Activated effector memory CD4-positive, alpha-beta T cell treated with anti-CD3 and anti-CD28 coated beads, Interleukin-2, amount 50 U/mL, for 16 hours (primary cell): Measurements from ENCODE around the gene CARS2.
"Not testable (repeated sequence)": the region's sequence is repeated elsewhere in the genome, so short reads cannot be mapped to it uniquely, and the experiment has no call there.

ENCODE experiments used
- DNase-seq: peaks from one replicate; pipeline ENCODE4 v3.0.0-alpha.2; 2020

CARS2 gene

GRCh38 chr13:110705826-110706569 lies at the start of gene CARS2:
Gene CARS2, minus strand, starts transcription at chr13:110706116. Its CDS starts 23 bp downstream, at chr13:110706093.
- DNase-seq: peak; percentile 97

GRCh38 chr13:110748271-110748670 lies 42.4 kb upstream of the CARS2 start:
- DNase-seq: no peak

DNA sequence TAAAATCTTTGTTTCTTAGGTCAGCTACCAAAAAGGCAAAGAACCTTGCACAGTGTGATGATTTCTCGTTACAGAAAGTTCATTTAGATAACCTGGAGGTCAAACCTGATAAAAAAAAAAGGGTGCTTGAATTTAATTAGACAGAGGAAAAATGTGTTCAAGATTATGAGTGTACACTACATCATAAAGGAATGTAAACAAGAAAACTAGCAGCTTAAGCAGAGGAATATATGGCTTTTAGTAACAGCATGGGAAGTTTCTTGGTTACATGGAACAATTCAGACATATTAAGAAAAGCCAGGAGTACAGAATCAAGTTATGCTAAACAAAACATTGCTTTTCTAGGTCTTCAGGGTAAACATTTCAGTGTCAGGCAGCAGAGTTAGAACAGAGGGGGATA lies 40.5 kb upstream of the CARS2 start:
- DNase-seq: no peak

GRCh38 chr13:110743687-110744086 lies 37.8 kb upstream of the CARS2 start:
- no peak for DNase-seq

DNA sequence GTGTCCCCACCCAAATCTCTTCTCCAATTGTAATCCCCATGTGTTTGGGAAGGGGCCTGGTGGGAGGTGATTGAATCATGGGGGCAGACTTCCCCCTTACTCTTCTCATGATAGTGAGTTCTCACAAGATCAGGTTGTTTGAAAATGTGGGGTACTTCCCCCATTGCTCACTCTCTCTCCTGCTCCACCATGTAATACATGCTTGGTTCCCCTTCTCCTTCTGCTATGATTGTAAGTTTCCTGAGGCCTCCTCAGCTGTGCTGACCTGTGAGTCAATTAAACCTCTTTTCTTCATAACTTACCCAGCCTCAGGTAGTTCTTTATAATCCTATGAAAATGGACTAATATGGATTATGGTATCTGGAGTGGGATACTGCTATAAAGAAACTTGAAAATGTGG lies 31.6 kb upstream of the CARS2 start:
- no peak for DNase-seq

DNA sequence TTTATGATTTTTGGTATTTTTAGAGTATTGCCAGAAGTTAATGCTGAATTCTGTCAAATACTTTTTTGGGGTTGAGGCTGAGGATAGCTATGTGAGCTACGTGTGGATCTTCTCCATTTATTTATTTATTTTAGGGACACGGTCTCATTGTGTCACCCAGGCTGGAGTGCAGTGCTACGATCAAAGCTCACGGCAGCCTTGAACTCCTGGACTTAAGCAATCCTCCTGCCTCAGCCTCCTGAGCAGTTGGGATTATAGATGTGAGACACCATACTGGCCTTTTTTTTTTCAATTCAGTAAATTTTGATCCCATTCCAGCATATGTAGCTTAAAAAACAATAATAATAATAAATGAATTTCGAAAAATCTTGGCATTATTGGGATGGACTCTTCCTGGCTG lies 28.6 kb upstream of the CARS2 start:
- no peak for DNase-seq

- no peak for DNase-seq
Observed at GRCh38 chr13:110731072-110731471, 25.2 kb upstream of the CARS2 start.

DNA sequence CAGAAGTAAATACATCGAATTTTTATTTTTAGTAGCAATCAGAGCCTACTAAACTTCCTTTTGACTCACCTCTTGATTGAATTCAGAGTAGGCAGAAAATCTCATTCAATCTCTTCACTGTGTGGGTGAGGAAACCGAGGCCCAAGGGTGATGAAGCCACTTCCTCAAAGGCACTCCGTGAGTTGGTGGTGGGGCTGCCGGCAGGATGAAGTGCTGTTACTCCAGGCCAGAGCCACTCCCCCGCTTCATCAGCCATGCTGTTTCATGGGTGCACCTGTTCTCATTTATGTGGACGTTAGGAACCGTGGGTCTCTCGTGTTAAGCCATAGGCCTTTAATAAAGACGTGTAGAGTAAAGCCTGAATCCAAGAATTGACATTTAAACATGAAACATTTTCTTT lies 20.8 kb upstream of the CARS2 start:
- peak; percentile 83 for DNase-seq

DNA sequence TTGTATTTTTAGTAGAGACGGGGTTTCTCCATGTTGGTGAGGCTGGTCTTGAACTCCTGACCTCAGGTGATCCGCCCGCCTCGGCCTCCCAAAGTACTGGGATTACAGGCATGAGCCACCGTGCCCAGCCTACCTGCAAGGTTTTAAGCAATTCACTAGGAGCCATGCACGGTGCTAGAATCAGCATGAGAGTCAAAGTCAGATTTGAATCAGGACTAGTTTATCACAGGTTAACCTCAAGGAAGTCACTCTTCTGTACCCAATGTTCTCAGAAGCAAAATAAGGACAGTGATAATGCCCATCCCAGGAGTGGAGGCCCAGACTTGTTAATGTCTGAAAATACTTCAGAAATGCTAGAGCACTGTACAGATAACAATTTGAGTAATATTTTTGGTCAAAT lies 20.2 kb upstream of the CARS2 start:
- not testable (repeated sequence) for DNase-seq

DNA sequence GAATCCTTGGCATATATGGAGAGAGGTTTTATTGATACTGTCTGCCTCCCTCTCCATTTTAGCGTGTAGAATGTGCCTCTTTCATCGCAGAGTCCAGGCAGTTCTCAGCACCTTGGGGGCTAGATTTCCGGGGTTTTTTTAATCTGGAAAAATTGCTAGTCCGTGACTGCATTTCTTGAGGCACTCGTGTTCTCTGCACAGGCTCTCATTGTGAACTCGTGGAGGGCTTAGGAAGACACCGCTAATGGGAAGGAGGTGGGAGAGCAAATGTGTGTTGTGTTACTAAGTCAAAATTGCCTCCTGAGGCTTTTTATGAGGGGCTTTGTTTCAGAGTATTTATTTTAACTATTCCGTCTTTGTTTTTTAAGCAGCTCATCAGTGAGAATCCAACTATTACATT lies 17.7 kb upstream of the CARS2 start:
- no peak for DNase-seq

- DNase-seq: no peak
Observed at GRCh38 chr13:110722971-110723370, 17.1 kb upstream of the CARS2 start.

- no peak for DNase-seq
Observed at GRCh38 chr13:110719036-110719710, 13.3 kb upstream of the CARS2 start.

DNA sequence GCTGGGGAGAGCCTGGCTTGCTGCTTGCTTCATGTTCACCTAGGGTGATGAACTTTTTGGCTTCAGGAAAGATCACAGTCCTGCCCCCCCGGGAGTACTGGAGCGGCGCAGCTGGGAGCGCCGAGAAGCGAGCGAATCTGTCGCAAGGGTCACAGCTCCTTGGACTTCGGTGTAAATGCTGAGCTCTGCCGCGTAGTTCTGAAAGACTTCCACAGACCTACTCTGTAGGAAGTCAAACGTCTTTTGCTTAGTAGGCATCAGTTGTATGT lies 10.3 kb upstream of the CARS2 start:
- no peak for DNase-seq

DNA sequence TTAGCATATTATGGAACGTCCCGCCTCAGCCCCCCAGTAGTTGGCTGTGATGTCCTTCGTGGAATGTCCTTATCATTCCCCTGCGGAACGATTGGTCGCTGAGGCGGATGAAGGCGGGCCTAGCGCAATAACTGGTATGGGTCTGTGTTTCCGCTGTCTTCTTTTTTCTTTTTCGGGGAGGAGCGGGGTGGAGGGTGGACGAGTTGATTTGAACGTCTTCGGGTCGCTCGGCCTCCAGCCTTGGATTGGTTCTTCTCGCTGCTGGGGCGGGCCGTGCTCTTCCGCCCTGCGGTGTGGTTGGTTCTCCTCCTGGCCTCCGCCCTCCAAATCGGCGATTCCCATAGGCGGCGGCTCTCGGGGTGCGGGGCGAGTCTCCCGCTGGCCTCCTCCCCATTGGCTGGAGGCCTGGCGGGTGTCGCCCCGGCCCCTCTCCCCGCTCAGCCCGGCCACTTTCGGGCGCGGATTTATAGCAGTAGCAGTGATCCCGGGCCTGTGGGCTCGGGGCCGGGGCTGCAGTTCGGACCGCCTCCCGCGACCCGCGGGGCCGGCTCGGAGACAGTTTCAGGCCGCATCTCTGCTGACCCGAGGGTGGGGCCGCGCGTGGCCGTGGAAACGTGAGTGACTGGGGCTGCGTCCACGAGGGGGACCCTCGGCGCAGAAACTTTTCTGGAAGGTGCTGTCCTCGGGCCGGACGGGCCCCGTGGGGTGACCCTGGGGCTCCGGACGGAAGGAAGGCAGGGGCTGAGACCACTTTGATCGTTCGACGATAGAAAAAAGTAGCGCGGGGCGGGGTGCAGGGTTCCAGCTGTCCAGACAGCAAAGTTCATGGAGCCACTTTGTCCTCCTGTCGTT lies 9.7 kb upstream of the CARS2 start:
- peak; percentile 98 for DNase-seq

- peak; percentile 83 for DNase-seq
Observed at GRCh38 chr13:110714797-110715394, 9.0 kb upstream of the CARS2 start.

DNA sequence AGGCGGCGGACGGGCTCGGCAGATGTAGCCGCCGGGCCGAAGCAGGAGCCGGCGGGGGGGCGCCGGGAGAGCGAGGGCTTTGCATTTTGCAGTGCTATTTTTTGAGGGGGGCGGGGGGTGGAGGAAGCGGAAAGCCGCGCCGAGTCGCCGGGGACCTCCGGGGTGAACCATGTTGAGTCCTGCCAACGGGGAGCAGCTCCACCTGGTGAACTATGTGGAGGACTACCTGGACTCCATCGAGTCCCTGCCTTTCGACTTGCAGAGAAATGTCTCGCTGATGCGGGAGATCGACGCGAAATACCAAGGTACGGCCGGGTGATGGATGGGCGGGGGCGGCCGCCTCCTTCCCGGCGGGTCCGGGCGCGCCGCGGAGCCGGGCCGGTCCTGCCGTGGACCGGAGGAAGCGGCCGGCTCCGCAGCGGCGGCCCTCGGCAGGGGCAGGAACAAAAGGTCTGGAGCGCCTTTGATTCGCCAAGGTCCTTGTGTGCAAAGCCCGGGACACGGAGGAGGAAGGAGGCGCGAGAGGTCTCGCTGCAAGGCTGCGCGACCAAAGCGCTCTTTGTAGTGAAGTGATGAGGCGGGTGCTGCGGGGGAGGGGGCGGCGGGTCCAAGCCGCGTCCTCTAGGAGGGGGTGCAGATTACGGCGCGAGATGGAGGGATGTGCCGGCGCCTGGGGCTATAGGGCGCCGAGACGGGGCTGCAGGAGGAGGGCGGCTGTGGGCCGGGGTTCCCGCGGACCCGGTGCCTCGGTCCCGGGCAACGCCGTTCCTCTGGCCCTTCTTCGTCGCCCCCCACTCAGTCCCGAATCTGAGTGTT lies 8.3 kb upstream of the CARS2 start:
- DNase-seq: peak; percentile 89

DNA sequence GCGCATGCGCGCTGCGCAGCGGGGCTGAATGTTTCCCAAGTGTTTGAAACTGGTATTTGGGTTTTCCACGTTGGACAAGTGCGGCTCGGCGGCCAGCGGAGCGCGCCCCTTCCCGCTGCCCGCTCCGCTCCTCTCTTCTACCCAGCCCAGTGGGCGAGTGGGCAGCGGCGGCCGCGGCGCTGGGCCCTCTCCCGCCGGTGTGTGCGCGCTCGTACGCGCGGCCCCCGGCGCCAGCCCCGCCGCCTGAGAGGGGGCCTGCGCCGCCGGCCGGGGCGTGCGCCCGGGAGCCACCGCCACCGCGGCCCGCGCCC lies 7.7 kb upstream of the CARS2 start, which contains the start of gene ING1:
Gene ING1 (plus strand): TSS at position 59 of the 311 bp plus-strand sequence. CDS start 450 bp downstream, outside the sequence.
- DNase-seq: no peak

DNA sequence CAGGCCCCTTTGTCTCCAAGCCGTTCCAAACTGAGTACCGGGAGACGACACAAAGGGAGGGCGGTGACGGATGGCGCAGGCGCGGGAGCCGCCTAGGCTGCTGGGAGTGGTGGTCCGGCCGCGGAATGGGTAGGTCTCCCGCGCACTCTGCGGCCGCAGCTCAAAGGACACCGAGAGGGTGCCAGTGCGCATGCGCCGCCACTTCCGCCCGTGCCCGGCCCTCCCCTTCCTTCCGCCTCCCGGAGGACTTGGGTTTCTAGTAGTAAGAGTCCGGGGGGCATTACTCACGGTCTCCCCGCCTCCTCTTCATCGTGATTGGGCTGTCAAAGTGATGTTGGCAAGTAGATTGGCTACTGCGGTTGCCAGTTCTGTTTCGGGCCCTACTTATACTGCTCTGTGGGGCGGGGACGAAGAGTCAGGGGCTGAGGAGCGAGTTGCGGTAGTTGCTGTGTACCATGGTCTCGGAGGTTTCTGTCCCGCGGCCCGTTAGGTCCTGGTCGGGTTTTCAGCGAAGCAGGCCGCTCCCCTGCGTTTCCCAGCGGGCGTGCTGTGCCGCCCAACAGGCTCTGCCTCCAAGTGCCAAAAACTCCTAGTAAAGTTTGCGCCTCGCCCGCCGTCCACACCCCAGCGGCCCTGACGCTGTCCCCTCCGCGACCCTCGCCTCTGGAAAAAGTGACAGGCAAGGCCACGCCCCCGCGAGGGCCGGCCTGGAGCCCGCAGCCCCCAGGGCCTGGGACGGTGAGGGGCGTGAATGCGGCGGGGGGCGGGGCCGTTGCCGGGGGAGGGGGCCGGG lies 7.1 kb upstream of the CARS2 start:
- DNase-seq: peak; percentile 100

DNA sequence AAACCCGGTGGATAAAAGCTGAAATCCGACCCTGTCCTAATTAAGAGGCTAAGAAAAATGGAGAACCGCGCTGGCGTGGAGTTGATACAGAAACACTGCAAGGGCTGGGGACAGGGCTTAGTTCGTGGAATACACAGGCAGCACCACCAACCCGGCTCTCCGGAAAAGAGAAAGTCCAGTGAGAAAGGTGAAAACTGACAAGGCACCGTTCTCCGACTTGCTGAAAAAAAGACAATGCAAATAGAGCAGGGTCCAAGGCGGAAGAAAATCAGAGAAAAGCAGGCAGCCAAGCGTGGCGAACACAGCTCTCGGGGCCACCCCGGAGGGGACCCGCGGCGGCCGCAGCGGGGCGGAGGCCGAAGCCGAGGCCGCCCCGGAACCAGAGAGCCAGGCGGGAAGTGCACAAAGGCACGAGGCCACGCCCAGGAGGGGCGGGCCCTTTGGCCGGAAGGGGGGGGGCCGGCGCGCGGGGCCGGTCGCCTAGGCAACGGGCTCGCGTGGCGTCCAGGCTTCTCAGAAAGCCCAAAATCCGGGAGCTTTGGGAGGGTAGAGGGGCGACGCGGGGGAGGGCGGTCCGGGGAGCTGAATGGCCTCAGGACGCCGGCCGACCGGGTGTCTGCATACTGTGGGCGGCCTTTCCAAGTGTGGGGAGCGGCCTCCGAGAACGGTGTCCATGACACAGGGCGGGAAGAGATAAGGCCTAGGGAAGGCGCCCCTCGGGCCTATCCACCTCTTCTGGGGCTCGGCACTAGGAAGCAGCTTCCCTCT lies 6.3 kb upstream of the CARS2 start:
- peak; percentile 95 for DNase-seq

GRCh38 chr13:110706570-110707372 lies 855 bp upstream of the CARS2 start:
- no peak for DNase-seq
